Activated CD8-positive, alpha-beta memory T cell treated with anti-CD3 and anti-CD28 coated beads, Interleukin-2, amount 50 U/mL, for 1 hour (primary cell): ENCODE results near the gene MCM7.

Experiments
- DNase-seq: peaks from one replicate; pipeline ENCODE4 v3.0.0-alpha.2; 2020; ENCODE audit errors: extremely low read depth

Gene MCM7

DNA sequence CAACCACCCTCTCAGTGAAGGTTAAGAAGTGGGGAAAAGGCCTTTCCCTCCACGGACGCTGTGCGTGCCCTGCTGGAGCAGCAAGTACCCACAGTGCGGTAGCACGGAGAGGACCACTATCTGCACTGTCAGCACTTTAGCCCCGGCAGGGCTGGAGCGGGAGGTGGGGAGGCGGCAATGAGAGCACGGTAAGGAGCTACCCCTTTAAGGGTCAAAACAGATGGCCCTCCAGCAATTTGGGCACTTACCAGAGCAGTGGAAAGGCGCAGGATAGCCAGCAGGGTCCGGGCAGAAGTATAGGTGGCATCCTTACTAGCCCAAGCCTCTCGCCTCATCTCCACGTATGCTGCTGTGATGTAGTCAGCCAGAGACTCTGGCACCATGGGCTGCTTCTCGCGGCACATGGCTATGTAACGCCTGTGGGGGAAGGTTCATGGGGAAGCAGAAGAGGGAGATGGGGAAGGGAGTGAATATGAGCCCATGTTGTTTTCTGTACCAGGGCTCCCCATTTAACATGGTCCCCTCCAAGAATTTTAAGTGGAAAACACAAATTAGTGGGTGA lies 7.2 kb downstream of the MCM7 start:
- no peak for DNase-seq

DNA sequence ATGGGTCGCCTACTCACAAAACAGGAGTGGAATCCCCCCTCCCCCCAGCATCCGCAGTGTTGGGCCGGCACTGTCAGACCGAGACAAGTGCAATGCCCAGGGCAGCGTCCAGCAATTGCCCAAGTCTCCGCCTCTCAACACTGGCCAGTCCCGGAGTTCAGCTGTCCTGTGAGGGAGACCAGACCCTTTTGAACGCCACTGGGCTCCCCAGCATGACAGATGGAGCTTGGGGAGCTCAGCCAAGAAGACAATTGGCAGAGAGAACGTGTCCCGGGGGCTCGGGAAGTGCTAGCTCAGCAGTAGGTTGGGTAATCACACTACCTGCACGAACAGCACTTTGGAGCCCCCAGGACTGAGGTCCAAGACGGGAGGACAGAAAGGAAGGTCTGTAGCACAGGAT lies 7.7 kb downstream of the MCM7 start:
- no peak for DNase-seq

DNA sequence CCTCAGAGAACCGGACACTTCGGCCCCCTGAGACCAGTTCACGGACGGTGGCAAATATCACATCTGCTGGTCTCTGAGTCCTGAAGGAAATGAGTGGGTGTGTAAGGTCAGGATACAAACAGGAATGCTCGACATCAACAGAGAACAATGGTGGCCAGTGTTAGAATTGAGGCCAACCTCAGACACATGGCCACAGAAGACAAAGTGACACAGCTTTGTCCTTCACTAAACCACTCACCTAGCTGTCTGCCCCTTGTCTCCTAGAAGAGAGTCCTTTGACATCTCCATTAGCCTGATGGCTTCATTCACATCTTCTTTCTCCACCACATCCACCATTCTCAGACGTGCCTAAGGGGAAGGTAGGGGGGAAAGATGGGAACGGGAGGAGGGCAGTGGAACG lies 8.1 kb downstream of the MCM7 start:
- no peak for DNase-seq

DNA sequence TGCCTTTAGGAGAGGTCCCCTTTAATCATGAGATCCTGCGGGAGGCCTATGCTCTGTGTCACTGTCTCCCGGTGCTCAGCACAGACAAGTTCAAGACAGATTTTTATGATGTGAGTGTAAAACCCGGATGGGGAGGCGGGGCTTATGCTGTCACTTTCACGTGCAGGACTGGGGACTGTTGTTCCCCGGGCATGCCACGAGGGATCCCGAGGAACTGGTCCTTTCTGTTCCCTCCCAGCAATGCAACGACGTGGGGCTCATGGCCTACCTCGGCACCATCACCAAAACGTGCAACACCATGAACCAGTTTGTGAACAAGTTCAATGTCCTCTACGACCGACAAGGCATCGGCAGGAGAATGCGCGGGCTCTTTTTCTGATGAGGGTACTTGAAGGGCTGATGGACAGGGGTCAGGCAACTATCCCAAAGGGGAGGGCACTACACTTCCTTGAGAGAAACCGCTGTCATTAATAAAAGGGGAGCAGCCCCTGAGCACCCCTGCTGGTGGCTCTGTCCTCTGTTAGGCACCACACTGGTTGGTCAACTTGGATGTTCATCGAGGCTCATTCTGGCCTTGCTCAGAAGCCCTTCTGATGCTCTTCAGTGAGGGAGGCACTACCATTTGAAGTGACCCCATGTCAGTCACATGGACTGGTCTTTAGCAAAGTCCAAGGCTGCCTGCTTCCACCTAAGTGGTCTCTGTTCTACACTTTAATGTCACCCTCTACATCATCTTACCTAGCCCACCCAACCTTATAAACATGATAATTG lies 9.6 kb downstream of the MCM7 start:
- no peak for DNase-seq

DNA sequence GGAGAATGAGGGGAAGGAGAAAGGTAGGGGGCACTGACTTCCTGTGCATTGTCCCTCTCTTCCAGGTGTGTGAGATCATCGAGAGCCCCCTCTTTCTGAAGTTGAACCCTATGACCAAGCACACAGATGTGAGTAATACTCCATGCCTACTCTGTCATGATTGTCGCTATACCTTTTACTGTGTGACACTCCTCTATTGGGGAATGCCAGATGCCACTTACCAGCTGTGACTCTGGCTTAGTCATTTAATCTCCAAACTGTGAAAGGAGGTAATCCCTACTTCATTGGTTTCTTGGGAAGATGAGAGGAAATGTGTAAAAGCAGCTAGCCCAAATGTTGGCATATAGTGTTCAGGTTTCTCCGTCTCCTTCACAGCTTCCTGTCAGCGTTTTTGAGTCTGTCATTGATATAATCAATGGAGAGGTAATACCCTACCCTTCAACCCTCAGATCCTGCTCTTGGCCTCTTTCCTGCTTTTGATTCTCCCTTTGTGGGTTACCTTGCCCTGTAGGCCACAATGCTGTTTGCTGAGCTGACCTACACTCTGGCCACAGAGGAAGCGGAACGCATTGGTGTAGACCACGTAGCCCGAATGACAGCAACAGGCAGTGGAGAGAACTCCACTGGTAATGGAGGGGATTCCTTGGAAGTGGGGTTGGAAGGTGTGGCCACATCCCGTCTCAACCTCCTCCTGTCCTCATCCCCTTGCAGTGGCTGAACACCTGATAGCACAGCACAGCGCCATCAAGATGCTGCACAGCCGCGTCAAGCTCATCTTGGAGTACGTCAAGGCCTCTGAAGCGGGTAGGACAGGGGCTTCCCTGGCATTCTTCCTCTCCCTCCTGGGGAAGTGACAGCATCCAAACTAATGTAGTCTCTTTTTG lies 10.4 kb downstream of the MCM7 start:
- no peak for DNase-seq

DNA sequence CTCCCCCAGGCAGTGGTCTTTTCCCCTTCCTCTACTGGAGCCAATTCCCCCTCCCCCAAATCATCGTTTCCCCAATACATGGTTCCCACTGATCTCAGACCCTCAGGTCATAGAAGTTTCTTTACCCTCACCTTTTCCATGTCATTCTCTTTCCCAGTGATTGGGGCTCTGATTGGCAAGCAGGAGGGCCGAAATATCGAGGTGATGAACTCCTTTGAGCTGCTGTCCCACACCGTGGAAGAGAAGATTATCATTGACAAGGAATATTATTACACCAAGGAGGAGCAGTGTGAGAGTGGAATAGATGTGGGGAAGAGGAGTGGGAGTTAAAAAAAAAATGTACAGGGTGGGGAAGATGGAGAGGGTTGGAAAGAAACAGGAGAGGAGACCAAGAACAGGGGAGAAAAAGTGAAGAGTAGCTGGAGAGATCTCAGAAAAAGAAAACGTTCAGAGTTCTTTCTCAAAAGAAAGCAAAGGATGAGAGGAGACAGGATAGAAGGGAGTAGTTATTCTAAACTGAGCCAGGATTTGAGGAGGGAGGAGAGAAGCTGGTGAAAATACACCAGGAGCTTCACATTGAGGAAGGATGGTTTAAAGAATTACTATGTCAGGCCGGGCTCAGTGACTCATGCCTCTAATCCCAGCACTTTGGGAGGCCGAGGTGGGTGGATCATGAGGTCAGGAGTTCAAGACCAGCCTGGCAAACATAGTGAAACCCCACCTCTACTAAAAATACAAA lies 11.6 kb downstream of the MCM7 start:
- no peak for DNase-seq

DNA sequence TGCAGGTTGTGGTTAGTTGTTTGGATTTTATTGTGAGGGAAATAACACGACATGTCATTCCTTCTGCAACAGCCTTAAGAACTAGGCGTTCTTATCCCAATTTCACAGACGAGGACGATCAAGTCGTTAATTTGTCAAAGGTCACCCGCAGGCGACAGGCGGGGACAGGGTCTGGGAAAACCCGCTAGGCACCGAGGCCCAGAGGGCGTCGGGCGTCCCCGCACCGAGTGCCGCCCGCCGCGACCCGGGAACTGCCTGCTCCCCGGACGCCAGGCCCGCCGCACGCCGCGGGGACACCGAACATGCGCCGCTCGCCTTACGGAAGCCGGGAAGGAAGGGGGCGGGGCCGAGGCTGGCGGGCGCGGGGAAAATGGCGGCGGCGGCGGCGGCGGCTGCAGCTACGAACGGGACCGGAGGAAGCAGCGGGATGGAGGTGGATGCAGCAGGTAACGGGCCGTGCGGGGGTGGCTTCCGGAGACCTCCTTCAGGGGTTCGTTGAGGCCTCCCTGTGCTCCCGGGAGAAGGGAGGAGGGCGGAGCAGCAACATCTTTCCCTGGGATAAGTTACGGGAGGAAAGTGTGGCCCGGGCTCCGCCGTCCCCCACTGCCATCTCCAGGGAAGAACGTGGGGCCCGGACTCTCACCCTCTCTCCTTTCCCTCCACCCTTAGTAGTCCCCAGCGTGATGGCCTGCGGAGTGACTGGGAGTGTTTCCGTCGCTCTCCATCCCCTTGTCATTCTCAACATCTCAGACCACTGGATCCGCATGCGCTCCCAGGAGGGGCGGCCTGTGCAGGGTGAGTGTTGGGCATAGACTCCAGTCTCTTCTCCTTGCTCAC lies 12.4 kb downstream of the MCM7 start, which contains the start of gene COPS6:
Gene COPS6, plus strand, starts transcription at position 349 of the 837 bp plus-strand sequence. Its CDS starts 22 bp downstream, at position 371.
- DNase-seq: no peak

DNA sequence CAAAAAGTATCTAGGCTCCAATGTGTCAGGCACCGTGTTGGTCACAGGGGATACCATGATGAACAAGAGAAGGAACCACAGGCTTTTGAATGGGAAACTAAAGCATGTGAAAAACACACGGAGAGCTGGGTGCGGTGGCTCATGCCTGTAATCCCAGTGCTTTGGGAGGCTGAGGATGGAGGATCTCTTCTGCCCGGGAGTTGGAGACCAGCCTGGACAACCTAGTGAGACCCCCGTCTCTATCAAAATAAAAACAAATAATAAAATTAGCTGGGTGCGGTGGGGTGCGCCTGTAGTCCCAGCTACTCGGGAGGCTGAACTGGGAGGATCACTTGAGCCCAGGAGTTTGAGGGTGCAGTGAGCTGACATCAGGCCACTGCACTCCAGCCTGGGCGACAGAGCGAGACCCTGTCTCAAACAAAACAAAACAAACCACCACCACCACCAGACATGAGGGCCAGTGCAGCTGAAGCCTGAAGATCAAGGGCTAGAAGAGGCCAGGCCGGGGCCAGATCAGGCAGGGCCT lies 13.0 kb downstream of the MCM7 start:
- DNase-seq: no peak

DNA sequence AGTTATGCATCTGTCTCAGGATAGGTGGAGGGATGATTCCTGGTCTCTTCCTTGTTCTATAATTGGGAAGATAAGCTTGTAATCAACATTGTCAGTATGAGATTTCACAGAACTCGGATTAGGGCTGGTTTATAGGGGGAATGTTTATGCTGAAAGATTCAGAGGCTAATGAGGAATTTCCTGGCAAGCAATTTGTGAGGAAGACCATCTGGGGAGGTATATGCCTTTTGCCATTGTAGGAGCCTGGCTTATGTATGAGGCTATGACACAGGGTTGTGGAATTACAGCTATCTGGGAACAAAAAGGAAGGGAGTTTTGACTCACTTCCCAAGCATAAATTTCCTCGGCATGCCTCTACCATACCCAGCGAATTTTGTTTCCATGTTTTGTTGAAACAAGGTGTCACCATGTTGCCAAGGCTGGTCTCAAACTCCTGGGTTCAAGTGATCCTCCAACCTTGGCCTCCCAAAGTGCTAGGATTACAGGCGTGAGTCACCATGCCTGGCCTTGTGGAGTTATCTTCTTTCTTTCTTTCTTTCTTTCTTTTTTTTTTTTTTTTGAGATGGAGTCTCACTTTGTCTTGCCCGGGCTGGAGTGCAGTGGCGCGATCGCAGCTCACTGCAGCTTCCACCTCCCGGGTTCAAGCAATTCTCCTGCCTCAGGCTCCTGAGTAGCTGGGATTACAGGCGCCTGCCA lies 14.0 kb downstream of the MCM7 start:
- DNase-seq: no peak

DNA sequence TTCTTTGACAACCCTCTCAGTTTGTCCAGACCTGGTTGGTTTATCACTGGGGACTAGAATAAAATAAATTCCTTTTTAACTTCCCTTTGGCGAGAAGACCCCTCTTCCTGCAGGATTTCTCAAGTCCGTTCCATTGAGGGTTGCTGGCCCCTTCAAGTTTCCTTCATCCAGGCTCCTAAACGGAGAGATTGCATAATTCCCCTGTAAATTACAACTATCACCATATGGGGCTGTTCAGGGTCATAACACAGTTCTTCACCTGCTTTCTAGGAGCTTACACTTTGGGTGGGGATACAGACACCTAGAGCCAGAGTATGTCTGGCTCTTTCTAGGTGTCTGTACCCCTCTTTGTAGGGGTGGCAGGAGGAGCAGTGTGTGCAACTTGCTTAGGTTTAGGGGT lies 15.7 kb downstream of the MCM7 start:
- DNase-seq: no peak

DNA sequence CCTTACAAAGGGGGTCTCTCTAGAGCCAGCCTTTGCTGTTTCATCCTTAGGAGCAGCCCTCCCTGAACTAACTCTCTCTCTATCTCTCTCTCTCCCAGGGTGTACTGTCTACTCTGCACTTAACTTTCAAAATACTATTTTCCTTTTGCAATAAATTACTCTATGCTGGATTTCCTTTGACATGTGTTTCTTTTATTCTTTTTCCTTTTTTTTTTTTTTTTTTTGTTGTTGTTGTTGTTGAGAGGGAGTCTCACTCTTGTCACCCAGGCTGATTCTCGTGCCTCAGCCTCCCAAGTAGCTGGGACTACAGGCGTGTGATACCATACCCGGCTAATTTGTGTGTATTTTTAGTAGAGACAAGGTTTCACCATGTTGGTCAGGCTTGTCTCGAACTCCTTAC lies 18.2 kb downstream of the MCM7 start:
- no peak for DNase-seq

DNA sequence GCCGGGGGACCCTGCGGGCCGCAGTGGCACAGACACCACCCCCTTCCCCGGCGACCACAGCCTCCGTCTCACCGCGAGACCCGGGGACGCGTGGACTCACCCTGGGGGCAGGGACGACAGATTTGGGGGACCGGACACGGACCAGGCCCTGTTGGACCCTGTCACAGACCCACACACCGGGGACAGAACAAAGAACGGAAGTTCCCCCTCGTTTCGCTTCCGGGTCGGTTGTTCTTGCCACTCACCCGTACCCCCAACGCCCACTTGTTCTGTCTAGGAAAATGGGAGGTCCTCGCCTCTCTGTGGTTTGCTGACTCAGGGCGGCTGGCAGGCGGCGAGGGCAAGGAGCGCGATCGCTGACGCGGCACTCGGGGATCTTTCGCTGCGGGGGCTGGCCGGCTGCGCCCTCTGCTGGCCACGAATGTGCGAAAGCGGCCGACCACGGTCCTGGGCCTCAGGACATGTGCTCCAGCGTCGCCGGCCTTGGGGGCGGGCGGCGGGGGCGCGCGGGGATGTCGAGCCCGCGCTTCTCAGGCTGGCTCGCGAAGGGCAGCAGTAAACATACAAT lies 19.6 kb downstream of the MCM7 start, which contains the start of gene ZNF3:
Gene ZNF3, minus strand, starts transcription at position 189 of the 568 bp plus-strand sequence. CDS start 4,366 bp downstream, outside the sequence.
- DNase-seq: peak; percentile 96

DNA sequence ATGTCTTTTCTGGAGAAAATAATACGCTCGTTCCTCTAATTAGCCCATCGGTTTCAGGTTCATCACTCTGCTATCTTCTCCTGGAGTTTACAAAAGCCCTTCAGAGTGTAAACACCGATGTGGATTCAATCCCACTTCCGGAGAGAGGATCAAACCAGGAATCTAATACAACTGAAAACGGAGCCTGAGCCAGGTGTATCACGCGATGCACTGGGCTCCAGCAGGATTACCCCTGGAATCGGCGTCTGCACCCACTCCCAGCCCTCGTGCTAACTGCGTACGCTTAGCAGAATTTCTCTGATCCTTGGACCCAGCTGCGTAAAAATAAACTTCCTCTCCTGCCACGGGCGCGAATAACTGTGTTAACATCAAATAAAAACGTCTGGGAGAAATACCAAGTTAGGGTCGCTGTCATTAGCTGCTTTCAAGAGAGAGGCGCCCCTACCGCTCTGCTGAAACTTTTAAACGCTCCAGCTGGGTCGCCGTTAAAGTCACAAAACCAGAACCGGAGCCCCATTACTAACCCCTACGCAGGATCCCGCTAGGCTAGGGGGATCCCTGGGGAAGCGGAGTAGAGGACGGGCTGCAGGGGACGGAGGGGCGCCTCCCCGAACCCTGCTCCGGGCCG lies 20.2 kb downstream of the MCM7 start:
- DNase-seq: no peak

DNA sequence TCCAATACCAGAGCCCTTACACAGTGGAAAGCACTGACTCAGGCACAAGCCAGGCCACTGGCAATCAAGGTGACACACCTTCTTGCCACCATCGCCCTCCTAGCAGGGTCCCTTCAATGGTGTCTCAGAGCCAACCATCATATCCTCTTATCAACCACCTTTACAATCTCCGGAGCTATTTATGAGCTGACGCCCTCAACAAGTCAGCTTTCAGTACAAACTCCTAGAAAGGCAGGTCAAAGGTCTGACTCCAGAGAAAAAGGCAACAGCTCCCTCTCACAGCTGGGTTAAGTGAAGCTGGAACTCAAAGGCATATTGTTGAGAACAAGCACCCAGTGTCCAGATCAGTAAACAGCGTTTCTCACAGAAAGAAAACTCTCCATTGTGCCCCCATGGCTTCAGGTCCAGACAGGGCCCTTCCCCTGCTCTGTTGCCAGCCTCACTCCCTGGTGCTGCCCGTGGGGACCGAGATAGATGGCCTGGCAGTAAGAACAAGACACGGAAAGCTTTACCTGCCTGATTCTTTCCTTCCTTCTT lies 22.1 kb downstream of the MCM7 start:
- DNase-seq: no peak

DNA sequence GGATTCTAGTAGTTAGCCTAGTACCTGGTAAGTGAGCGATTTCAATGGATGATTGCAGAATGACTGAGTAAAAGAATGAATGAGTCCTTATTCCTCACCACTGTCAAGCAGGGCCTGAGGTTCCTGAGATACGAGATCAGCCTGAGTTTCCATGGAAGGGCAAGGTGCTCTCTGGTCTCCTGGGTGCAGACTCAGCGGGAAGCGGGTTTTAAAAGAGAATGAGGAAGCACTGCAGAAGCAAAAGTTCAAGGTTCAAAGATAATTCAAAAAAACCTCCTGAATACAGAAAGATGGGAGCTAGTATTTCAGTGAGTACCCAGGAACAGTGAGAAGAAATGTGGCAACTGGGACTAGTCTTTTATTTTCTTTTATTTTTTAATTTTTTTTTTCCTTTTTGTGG lies 24.0 kb downstream of the MCM7 start:
- DNase-seq: no peak

DNA sequence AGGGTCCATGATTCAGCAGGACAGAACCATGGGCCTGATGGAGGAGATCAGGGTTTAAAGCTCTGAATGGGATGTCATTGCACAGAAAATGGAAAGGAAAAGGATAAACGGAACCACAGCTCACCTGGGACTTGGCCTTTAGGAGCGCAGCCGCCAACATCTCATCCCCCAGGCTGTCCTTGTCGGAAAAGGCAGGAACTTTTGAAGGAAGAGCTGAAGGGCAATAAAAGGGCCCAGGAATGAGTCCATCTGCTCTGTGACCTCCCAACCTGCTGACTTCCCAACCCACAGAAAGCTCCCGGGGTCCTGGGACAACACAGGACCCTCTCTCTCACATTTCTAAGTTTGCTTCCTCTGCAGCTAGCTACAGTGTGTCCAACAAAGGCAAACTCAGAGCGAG lies 25.8 kb downstream of the MCM7 start:
- DNase-seq: no peak

DNA sequence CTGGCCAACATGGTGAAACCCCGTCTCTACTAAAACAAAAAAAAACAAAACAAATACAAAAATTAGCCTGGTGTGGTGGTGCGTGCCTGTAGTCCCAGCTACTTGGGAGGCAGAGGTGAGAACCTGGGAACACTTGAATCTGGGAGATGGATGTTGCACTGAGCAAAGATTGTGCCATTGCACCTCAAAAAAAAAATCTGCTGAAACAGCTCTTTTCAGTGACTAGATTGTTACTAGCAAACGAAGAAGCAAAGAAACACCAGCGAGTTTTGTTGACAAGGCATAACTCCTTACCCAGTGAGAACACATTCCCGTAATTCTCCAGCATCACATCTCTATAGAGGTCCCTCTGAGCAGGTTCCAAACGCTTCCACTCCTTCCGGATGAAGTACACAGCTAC lies 26.4 kb downstream of the MCM7 start:
- no peak for DNase-seq

DNA sequence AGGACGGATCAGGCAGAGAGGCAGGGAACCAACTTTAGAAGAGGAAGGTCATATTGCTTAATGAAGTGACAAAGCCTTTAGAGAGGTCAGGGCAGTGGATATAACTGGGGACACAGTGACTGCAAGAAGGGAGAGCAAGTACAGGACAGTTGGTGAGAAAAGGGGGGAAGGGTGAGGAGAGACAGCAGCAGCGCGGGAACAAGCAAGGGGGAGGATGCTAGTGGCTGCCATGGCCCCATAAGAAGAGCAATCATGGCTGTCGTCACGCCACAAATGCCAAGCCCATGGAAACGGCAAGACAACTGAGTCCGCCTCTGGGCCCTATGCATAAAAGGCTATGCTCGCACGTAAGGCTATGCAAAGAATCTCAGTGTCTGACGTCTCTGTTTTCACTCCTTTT lies 28.7 kb downstream of the MCM7 start:
- DNase-seq: no peak
